ENCODE measurements around the gene PPFIBP1. TPM values are rescaled to one million over a fixed set of nuclear protein-coding genes. Genes with fewer than 3 reads are reported as not detected.

Gene PPFIBP1
- polyA plus RNA-seq, 4 donors, result 4.9 to 29.3 (median 12.7) TPM

DNA sequence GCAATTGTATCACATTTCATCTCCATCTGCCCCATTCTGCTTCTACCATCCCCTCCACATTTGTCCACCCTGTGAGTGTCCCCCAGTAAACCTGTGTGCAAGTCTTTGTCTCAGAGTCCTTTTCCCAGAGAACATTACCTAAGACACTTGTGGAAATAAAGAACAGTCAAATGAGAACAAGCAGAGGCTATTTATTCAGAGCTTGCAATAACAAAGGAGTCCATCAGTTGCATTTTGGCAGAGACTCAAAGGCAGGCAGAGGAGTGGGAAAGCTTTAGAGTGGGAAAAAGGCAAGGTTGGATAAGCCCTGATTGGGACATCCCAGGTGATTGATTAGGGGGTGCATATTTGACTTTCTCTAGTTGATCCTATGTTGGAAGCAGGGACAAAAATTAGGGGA is 18.2 kb upstream of the PPFIBP1 start:
- Histone ChIP-seq H3K4me1 (ENCODE audit: control insufficient read depth in 3 of 3, insufficient read depth in 2 of 3, low read depth in 1 of 3, low read length in 2 of 3) (no peaks in the 10 kb centered on the region), H3K27me3 (ENCODE audit: control insufficient read depth in 3 of 3, insufficient read depth in 3 of 3, low read length in 3 of 3) (peaks cover 0 to 2% (median 0%) of the 10 kb centered on the region in 3 donors), H3K4me3 (ENCODE audit: low read depth in 1 of 3, low read length in 3 of 3) (no peak overlapping the region), H3K27ac (ENCODE audit: low read depth in 1 of 3, low read length in 2 of 3) (no peak overlapping the region), H3K9me3 (ENCODE audit: control insufficient read depth in 2 of 2, insufficient read depth in 1 of 2, low read depth in 1 of 2, low read length in 1 of 2) (peaks cover 0 to 5% of the 10 kb centered on the region in 2 donors), H3K36me3 (ENCODE audit: control insufficient read depth in 3 of 3, insufficient read depth in 2 of 3, low read depth in 1 of 3, low read length in 3 of 3) (no peaks in the 10 kb centered on the region)
- FAIRE-seq (no peak), DNase-seq (no peak)

DNA sequence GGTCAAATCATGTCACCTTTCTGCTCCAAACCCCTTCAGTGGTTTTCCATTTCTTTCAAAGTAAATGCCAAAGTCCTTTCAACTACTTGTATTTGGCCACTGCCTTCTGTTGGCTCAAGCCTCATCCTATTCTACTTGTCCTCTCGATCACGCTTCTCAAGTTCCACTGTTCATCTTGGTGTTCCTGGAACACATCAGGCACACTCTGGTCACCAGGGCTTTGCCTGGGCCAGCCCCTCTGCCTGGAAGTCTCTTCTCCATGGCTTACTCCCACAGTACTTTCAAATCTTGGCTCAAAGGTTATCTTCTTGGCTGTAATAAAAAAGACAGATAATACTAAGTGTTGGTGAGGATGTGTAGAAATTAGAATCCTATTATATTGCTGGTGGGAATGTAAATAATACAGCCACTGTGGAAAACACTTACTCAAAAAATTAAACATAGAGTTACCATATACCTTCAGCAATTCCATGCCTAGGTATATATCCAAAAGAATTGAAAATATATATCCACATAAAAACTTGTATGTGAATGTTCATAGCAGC is 17.3 kb upstream of the PPFIBP1 start:
- 98 to 100% (median 100%) methylated on average over 2 of the region's 2 CpGs for WGBS, 3 donors
- H3K4me3 ChIP-seq (ENCODE audit: low read depth in 1 of 3, low read length in 3 of 3), result no peak overlapping the region
- H3K36me3 ChIP-seq (ENCODE audit: control insufficient read depth in 3 of 3, insufficient read depth in 2 of 3, low read depth in 1 of 3, low read length in 3 of 3), result no peaks in the 10 kb centered on the region
- peaks cover 0 to 5% of the 10 kb centered on the region in 2 donors for H3K9me3 ChIP-seq (ENCODE audit: control insufficient read depth in 2 of 2, insufficient read depth in 1 of 2, low read depth in 1 of 2, low read length in 1 of 2)
- peaks cover 0 to 2% (median 0%) of the 10 kb centered on the region in 3 donors for H3K27me3 ChIP-seq (ENCODE audit: control insufficient read depth in 3 of 3, insufficient read depth in 3 of 3, low read length in 3 of 3)
- H3K4me1 ChIP-seq (ENCODE audit: control insufficient read depth in 3 of 3, insufficient read depth in 2 of 3, low read depth in 1 of 3, low read length in 2 of 3), result no peaks in the 10 kb centered on the region
- DNase-seq, result no peak
- H3K27ac ChIP-seq (ENCODE audit: low read depth in 1 of 3, low read length in 2 of 3), result no peak overlapping the region
- FAIRE-seq, result no peak

DNA sequence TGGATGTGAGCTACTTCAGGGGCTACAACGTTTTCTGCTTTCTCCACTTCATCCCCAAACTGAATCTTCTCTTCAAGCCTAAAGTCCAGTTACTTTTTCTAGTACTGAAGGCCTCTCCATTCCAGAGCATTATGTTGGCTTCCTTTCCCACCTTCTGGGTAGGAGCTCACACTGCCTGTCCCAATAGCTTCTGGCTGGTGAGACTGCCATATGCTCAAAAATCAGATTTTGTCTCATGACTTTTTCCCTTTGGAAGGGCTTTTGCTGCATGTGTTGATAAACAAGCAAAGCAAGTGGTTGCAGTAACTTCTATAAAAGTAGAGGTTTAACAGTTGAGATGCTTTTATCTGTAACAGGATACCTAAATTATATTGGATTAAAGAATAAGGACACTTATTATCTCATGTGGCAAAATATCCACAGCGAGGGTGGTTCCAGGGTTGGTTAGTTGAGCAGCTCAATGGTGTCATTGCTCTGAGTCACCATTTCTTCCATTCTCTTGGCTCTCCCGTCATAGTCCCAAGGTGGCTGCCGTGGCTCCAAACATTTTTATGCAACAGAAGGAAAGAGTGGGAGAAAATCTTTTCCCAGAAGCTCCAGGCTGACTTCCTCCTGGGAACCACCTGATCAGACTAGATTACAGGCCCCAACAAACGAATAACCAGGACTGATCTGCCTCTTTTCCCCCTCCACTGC is 15.1 kb upstream of the PPFIBP1 start:
- FAIRE-seq (no peak), DNase-seq (no peak)
- Histone ChIP-seq H3K36me3 (ENCODE audit: control insufficient read depth in 3 of 3, insufficient read depth in 2 of 3, low read depth in 1 of 3, low read length in 3 of 3) (no peaks in the 10 kb centered on the region), H3K9me3 (ENCODE audit: control insufficient read depth in 2 of 2, insufficient read depth in 1 of 2, low read depth in 1 of 2, low read length in 1 of 2) (peaks cover 0 to 5% of the 10 kb centered on the region in 2 donors), H3K27ac (ENCODE audit: low read depth in 1 of 3, low read length in 2 of 3) (no peak overlapping the region), H3K4me1 (ENCODE audit: control insufficient read depth in 3 of 3, insufficient read depth in 2 of 3, low read depth in 1 of 3, low read length in 2 of 3) (no peaks in the 10 kb centered on the region), H3K4me3 (ENCODE audit: low read depth in 1 of 3, low read length in 3 of 3) (no peak overlapping the region), H3K27me3 (ENCODE audit: control insufficient read depth in 3 of 3, insufficient read depth in 3 of 3, low read length in 3 of 3) (peaks cover 0 to 2% (median 0%) of the 10 kb centered on the region in 3 donors)
- WGBS, 3 donors, result 73 to 81% (median 75%) methylated on average over 5 of the region's 5 CpGs

DNA sequence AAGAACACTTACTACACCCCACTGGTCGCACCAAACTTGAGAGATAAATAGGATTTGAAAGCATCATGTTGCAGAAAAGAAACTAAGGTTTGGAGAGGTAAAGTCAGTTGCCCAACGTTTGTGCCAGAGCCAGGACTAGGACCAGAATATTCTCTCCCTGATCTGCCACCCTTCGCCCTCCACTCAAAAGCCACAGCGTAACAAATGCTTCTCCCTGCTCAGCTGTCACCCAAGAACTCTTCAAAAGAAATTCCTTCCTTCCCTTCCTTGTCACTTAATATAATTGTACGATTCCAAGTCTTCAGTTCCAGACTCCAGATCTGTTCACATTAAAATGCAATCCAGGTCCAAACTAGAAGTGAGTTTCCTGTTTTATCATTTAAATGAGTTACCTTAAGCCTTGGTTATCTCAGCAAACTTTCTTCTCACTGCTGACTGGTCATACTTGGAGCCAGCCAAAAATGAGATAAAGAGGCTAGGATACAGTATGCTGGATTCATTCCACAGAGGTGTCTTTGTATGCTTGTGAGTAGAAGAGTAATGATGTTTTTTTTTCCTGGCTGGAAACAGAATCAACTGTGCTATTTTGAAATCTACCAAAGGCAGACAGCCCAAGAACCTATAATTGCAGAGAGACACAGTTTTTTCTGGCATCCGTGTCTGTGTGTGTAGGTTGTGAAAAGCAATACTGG is 12.8 kb upstream of the PPFIBP1 start:
- Histone ChIP-seq H3K4me3 (ENCODE audit: low read depth in 1 of 3, low read length in 3 of 3) (no peak overlapping the region), H3K36me3 (ENCODE audit: control insufficient read depth in 3 of 3, insufficient read depth in 2 of 3, low read depth in 1 of 3, low read length in 3 of 3) (no peaks in the 10 kb centered on the region), H3K27ac (ENCODE audit: low read depth in 1 of 3, low read length in 2 of 3) (no peak overlapping the region), H3K27me3 (ENCODE audit: control insufficient read depth in 3 of 3, insufficient read depth in 3 of 3, low read length in 3 of 3) (peaks cover 0 to 2% (median 0%) of the 10 kb centered on the region in 3 donors), H3K9me3 (ENCODE audit: control insufficient read depth in 2 of 2, insufficient read depth in 1 of 2, low read depth in 1 of 2, low read length in 1 of 2) (peaks cover 0 to 5% of the 10 kb centered on the region in 2 donors), H3K4me1 (ENCODE audit: control insufficient read depth in 3 of 3, insufficient read depth in 2 of 3, low read depth in 1 of 3, low read length in 2 of 3) (no peaks in the 10 kb centered on the region)
- WGBS, 3 donors, result 73 to 80% (median 80%) methylated on average over 6 of the region's 6 CpGs
- FAIRE-seq, result no peak
- no peak for DNase-seq

DNA sequence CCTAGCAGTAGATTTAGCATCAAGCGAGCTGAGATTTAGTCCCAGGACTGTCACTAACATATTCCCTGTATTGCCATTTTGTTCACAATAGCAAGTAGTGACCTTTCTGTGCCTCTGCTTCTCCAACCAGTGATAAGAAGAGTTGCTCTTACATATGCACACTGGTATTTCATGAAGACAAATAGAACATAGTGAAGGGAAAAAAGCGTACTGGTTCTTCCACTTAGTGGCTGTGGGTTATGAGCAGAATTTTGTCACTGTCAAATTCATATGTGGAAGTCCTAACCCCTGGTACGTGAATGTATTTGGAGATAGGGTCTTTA is 12.3 kb upstream of the PPFIBP1 start:
- no peak for FAIRE-seq
- Histone ChIP-seq H3K36me3 (ENCODE audit: control insufficient read depth in 3 of 3, insufficient read depth in 2 of 3, low read depth in 1 of 3, low read length in 3 of 3) (no peaks in the 10 kb centered on the region), H3K27ac (ENCODE audit: low read depth in 1 of 3, low read length in 2 of 3) (no peak overlapping the region), H3K4me1 (ENCODE audit: control insufficient read depth in 3 of 3, insufficient read depth in 2 of 3, low read depth in 1 of 3, low read length in 2 of 3) (no peaks in the 10 kb centered on the region), H3K9me3 (ENCODE audit: control insufficient read depth in 2 of 2, insufficient read depth in 1 of 2, low read depth in 1 of 2, low read length in 1 of 2) (peaks cover 0 to 1% of the 10 kb centered on the region in 2 donors), H3K4me3 (ENCODE audit: low read depth in 1 of 3, low read length in 3 of 3) (no peak overlapping the region), H3K27me3 (ENCODE audit: control insufficient read depth in 3 of 3, insufficient read depth in 3 of 3, low read length in 3 of 3) (peaks cover 0 to 2% (median 0%) of the 10 kb centered on the region in 3 donors)
- 83 to 88% (median 84%) methylated on average over 3 of the region's 3 CpGs for WGBS, 3 donors
- DNase-seq, result no peak

DNA sequence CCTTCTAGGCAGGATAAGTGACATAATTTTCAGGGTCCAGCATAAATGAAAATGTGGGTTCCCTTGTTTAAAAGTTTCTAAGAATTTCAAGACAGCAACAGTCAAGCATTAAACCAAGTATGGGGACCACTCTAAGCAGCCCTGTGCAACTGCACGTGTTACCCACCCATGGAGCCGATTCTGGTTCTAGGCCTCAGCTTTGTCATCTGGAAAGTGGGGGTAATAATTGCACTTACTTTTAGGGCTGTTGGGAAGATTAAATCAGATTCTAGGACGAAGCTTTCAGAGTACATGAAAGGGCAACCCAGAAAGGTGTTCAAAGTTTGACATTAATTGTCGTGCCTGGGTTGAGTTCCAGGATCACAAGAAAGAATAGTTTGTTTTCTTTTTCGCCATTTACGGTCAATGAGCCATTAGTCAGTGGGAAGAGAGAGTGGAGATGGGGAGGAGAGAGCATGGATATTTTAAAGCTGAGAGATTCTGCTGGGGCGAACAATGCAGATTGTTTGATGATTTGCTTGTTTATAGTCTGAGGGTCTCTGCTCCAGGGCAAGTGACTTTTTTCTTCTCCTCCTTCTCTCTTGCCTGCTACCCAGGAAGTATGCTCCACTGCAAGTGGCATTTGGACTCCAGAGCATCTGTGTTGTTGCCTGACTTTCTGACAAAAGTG is 10.7 kb upstream of the PPFIBP1 start:
- FAIRE-seq (no peak), DNase-seq (no peak)
- 81 to 88% (median 87%) methylated on average over 7 of the region's 7 CpGs for WGBS, 3 donors
- Histone ChIP-seq H3K27ac (ENCODE audit: low read depth in 1 of 3, low read length in 2 of 3) (no peak overlapping the region), H3K4me1 (ENCODE audit: control insufficient read depth in 3 of 3, insufficient read depth in 2 of 3, low read depth in 1 of 3, low read length in 2 of 3) (no peaks in the 10 kb centered on the region), H3K9me3 (ENCODE audit: control insufficient read depth in 2 of 2, insufficient read depth in 1 of 2, low read depth in 1 of 2, low read length in 1 of 2) (no peaks in the 10 kb centered on the region), H3K27me3 (ENCODE audit: control insufficient read depth in 3 of 3, insufficient read depth in 3 of 3, low read length in 3 of 3) (peaks cover 0 to 5% (median 0%) of the 10 kb centered on the region in 3 donors), H3K36me3 (ENCODE audit: control insufficient read depth in 3 of 3, insufficient read depth in 2 of 3, low read depth in 1 of 3, low read length in 3 of 3) (no peaks in the 10 kb centered on the region), H3K4me3 (ENCODE audit: low read depth in 1 of 3, low read length in 3 of 3) (no peak overlapping the region)

DNA sequence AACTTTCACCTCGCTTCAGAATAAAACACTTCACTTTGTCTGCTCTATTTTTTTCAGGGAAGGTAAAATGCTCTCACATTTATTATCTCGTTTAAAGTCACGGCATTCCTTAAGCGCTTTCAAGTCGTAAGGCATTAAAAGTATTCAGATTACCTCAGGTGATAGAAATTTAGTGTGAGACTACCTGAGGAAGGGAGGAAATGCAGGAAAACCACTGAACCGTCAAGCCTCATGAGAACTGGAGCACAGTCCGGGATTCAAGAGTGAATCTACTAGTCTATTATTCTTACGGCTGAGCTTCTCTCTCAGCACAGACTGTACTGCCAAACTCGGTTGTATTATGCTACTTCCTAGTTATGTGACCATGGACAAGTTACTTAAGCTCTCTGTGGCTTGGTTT is 8.3 kb upstream of the PPFIBP1 start:
- 75 to 78% (median 78%) methylated on average over 9 of the region's 9 CpGs for WGBS, 3 donors
- H3K27me3 ChIP-seq (ENCODE audit: control insufficient read depth in 3 of 3, insufficient read depth in 3 of 3, low read length in 3 of 3), result peaks cover 0 to 3% (median 0%) of the 10 kb centered on the region in 3 donors
- no peak for FAIRE-seq
- no peaks in the 10 kb centered on the region for H3K4me1 ChIP-seq (ENCODE audit: control insufficient read depth in 3 of 3, insufficient read depth in 2 of 3, low read depth in 1 of 3, low read length in 2 of 3)
- H3K9me3 ChIP-seq (ENCODE audit: control insufficient read depth in 2 of 2, insufficient read depth in 1 of 2, low read depth in 1 of 2, low read length in 1 of 2), result no peaks in the 10 kb centered on the region
- no peak overlapping the region for H3K27ac ChIP-seq (ENCODE audit: low read depth in 1 of 3, low read length in 2 of 3)
- DNase-seq, result no peak
- no peaks in the 10 kb centered on the region for H3K36me3 ChIP-seq (ENCODE audit: control insufficient read depth in 3 of 3, insufficient read depth in 2 of 3, low read depth in 1 of 3, low read length in 3 of 3)
- H3K4me3 ChIP-seq (ENCODE audit: low read depth in 1 of 3, low read length in 3 of 3), result no peak overlapping the region

DNA sequence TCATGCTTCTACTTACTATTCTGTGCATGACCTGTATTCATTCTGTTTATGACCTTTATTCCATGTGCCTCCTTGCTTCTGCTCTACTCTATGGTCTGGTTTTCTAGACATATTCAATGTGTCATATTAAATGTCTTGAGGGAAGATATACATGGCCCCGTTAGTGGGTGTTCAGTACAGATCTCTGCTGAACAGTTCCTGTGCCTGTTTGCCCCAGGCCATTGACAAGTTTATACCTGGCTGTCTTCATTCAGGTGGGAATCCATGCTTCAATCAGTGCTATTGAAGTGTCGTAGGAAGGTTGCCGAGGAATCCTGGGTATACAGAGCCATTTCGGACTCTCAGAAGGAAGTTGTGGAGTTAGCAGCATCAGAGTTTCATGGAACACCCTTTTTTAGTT is 7.4 kb upstream of the PPFIBP1 start:
- Histone ChIP-seq H3K36me3 (ENCODE audit: control insufficient read depth in 3 of 3, insufficient read depth in 2 of 3, low read depth in 1 of 3, low read length in 3 of 3) (no peaks in the 10 kb centered on the region), H3K27me3 (ENCODE audit: control insufficient read depth in 3 of 3, insufficient read depth in 3 of 3, low read length in 3 of 3) (peaks cover 0 to 3% (median 0%) of the 10 kb centered on the region in 3 donors), H3K4me3 (ENCODE audit: low read depth in 1 of 3, low read length in 3 of 3) (no peak overlapping the region), H3K4me1 (ENCODE audit: control insufficient read depth in 3 of 3, insufficient read depth in 2 of 3, low read depth in 1 of 3, low read length in 2 of 3) (no peaks in the 10 kb centered on the region), H3K27ac (ENCODE audit: low read depth in 1 of 3, low read length in 2 of 3) (no peak overlapping the region), H3K9me3 (ENCODE audit: control insufficient read depth in 2 of 2, insufficient read depth in 1 of 2, low read depth in 1 of 2, low read length in 1 of 2) (no peaks in the 10 kb centered on the region)
- FAIRE-seq (no peak), DNase-seq (no peak)
- 58 to 71% (median 65%) methylated on average over 4 of the region's 4 CpGs for WGBS, 3 donors

All from small intestine (tissue), 7 donors.